Epithelial cell of proximal tubule (primary cell): ENCODE measurements around the gene IKZF4. TPM values are rescaled to one million over a fixed set of nuclear protein-coding genes. Genes with fewer than 3 reads are reported as not detected.
"Not testable (repeated sequence)": the region's sequence is repeated elsewhere in the genome, so short reads cannot be mapped to it uniquely, and the experiment has no call there.

Experiments used
- DNase-seq: peaks from one replicate; pipeline ENCODE4 v3.0.0-alpha.2; 2011; ENCODE audit warnings: low read depth
- H3K4me3 ChIP-seq: 2 replicates; pipeline ENCODE4 v1.5.1; 2011; ENCODE audit warnings: low read depth, mild to moderate bottlenecking, low read length
- CTCF ChIP-seq: conservative IDR thresholded peaks from 2 replicates; pipeline ENCODE4 v1.5.1; 2012; ENCODE audit warnings: low read depth, mild to moderate bottlenecking, low read length
- total RNA-seq: library from RNA; depleted of rRNA; stranded (reverse); fragments of >200 nt; gene quantifications from 2 replicates; pipeline ENCODE4 v1.2.3, GENCODE V29; 2015

IKZF4 gene
- total RNA-seq, 1 donor from 2014 or later, result 3.1 TPM

DNA sequence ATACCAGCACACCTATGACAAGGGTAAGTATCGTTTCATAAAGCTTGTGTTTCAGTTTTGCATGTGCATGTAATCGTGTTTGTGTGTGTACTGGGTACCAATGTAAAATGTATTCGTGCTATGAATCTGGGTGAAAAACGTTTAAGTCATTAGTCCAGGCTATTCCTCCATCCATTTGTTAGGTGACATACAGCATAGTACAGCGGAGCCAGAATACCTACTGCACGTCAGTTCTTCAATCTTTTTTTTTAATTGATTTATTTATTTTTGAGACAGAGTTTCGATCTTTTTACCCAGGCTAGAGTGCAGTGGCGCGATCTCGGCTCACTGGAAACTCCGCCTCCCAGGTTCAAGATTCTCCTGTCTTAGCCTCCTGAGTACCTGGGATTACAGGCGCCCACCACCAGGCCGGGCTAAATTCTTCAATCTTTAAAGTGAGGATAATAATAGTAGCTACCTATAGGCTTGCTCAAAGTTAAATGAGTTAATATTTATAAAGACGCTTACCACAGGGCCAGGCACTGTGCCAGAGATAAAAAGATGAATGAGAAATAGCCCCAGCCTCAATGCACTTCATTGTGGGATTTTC, 20.2 kb downstream of the IKZF4 start:
- H3K4me3 ChIP-seq, result peak overlapping the region; percentile 90
- no peak for TF ChIP-seq CTCF
- no peak for DNase-seq

GRCh38 chr12:56041552-56042429, 20.9 kb downstream of the IKZF4 start, which contains the start of gene RPS26:
Gene RPS26, plus strand, starts transcription at chr12:56041918. Its CDS starts 249 bp downstream, at chr12:56042167.
- H3K4me3 ChIP-seq, result peak within 1 kb of the TSS; percentile 90
- peak; percentile 49 for TF ChIP-seq CTCF
- peak; percentile 98 for DNase-seq

- peak overlapping the region; percentile 90 for H3K4me3 ChIP-seq
- not testable (repeated sequence) for DNase-seq
Observed at GRCh38 chr12:56042430-56042813, 21.6 kb downstream of the IKZF4 start.

GRCh38 chr12:56042843-56043242, 22.0 kb downstream of the IKZF4 start:
- DNase-seq, result no peak
- peak overlapping the region; percentile 90 for H3K4me3 ChIP-seq
- no peak for TF ChIP-seq CTCF

DNA sequence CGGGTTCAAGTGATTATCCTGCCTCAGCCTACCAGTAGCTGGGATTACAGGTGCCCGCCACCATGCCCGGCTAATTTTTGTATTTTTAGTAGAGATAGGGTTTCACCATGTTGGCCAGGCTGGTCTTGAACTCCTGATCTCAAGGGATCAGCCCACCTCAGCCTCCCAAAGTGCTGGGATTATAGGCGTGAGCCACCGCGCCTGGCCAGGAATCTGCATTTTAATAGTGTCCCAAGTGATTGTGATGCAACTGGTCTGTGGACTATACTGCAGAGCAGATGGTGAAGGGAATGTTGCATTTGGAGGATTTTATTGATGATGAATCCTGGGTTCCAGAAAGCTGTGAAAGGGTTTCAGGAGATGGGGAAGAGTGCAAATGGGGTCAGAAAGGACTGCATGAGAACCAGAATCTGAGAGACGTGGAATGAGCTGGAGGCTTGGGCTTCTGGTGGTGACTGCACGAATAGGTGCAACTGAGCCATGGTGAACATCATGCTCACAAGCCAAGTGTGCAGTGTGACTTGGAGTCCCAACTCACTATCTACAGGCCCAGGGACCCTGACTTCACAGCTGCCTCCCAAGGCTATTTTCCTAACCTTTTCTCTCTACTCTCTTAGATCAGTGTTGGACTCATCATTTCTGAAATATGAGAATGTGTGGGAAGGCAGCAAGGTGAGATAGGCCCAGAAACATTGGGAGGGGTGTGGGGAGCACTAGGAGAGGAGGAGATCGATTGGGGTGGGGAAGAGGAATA, 25.4 kb downstream of the IKZF4 start:
- no peak overlapping the region for H3K4me3 ChIP-seq
- TF ChIP-seq CTCF, result no peak
- DNase-seq, result no peak

GRCh38 chr12:56053407-56053893, 32.6 kb downstream of the IKZF4 start:
- H3K4me3 ChIP-seq, result no peak overlapping the region
- no peak for DNase-seq
- no peak for TF ChIP-seq CTCF

DNA sequence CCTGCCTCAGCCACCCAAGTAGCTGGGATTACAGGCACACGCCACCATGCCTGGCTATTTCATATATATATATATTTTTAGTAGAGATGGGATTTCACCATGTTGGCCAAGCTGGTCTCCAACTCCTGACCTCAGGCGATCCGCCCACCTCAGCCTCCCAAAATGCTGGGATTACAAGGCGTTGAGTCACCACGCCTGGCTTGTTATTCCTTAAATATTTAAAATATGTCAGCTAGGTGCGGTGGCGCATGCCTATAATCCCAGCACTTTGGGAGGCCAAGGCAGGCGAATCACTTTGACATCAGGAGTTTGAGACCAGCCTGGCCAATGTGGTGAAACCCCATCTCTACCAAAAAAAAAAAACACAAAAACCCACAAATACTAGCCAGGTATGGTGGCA, 39.1 kb downstream of the IKZF4 start:
- DNase-seq, result not testable (repeated sequence)

More for the DNA sequence above, 39.1 kb downstream of the IKZF4 start:
- not testable (repeated sequence) for H3K4me3 ChIP-seq
